HepG2 (cell line): ENCODE data around the gene TOB1. TPM values are rescaled to one million over a fixed set of nuclear protein-coding genes. Genes with fewer than 3 reads are reported as not detected.
A peak's percentile ranks its signal among the peaks of the same experiment; 100 is the strongest.

Experiments
- AHDC1 ChIP-seq: sonication (generic); formaldehyde crosslinking; IDR thresholded peaks from 2 replicates; pipeline ENCODE4 v1.5.1; 2020; ENCODE audit warnings: mild to moderate bottlenecking, missing genetic modification reagents, borderline replicate concordance
- ARID4A ChIP-seq: sonication (generic); formaldehyde crosslinking; IDR thresholded peaks from 2 replicates; pipeline ENCODE4 v1.5.0; 2020; ENCODE audit warnings: mild to moderate bottlenecking, missing genetic modification reagents, borderline replicate concordance
- DPF2 ChIP-seq: sonication (generic); formaldehyde crosslinking; IDR thresholded peaks from 2 replicates; pipeline ENCODE4 v1.4.0; 2020; ENCODE audit warnings: mild to moderate bottlenecking, low read depth, missing genetic modification reagents, borderline replicate concordance
- HMGXB4 ChIP-seq, 2 experiments: sonication (generic) in 1 of 2; formaldehyde crosslinking in 1 of 2; IDR thresholded peaks; 2 replicates each; pipeline versions ENCODE4 v1.4.0 to v1.6.1; 2018 to 2020; ENCODE audit warnings: missing genetic modification reagents in 2 of 2, borderline replicate concordance in 1 of 2, low read depth in 1 of 2, mild to moderate bottlenecking in 1 of 2, missing biosample characterization in 1 of 2
- KLF6 ChIP-seq: IDR thresholded peaks from 2 replicates; pipeline ENCODE4 v1.8.0; 2016; ENCODE audit warnings: missing biosample characterization, missing genetic modification reagents
- LBX2 ChIP-seq: sonication (generic); formaldehyde crosslinking; IDR thresholded peaks from 2 replicates; pipeline ENCODE4 v1.5.0; 2020; ENCODE audit warnings: missing genetic modification reagents, mild to moderate bottlenecking, borderline replicate concordance
- MXD4 ChIP-seq: IDR thresholded peaks from 2 replicates; pipeline ENCODE4 v1.6.1; 2016; ENCODE audit warnings: mild to moderate bottlenecking, missing biosample characterization, missing genetic modification reagents
- POGZ ChIP-seq: sonication (generic); formaldehyde crosslinking; IDR thresholded peaks from 2 replicates; pipeline ENCODE4 v1.4.0; 2020; ENCODE audit warnings: mild to moderate bottlenecking, missing genetic modification reagents
- SMYD3 ChIP-seq: sonication (generic); formaldehyde crosslinking; IDR thresholded peaks from 2 replicates; pipeline ENCODE4 v1.8.1; 2023; ENCODE audit warnings: mild to moderate bottlenecking, missing genetic modification reagents
- TFAP4 ChIP-seq: sonication (generic); IDR thresholded peaks from 2 replicates; pipeline ENCODE4 v1.6.1; 2016; ENCODE audit warnings: low read depth, borderline replicate concordance
- ZNF274 ChIP-seq: sonication (generic); formaldehyde crosslinking; IDR thresholded peaks from 2 replicates; pipeline ENCODE4 v1.5.1; 2020; ENCODE audit warnings: mild to moderate bottlenecking, missing genetic modification reagents
- ZNF331 ChIP-seq: sonication (generic); formaldehyde crosslinking; IDR thresholded peaks from 2 replicates; pipeline ENCODE4 v1.4.0; 2020; ENCODE audit warnings: missing genetic modification reagents
- ZNF619 ChIP-seq: sonication (generic); formaldehyde crosslinking; IDR thresholded peaks from 2 replicates; pipeline ENCODE4 v1.4.0; 2020; ENCODE audit warnings: mild to moderate bottlenecking, missing genetic modification reagents
- ZSCAN21 ChIP-seq: sonication (generic); formaldehyde crosslinking; IDR thresholded peaks from 2 replicates; pipeline ENCODE4 v1.8.0; 2022; ENCODE audit warnings: mild to moderate bottlenecking, missing genetic modification reagents, moderate library complexity, borderline replicate concordance
- polyA plus RNA-seq, 8 experiments: library from polyadenylated mRNA; depleted of rRNA in 3 of 8; stranded (reverse) in 7 of 8; unstranded in 1 of 8; fragments of >200 nt; fragmentation: Illumina TruSeq in 4 of 8; extraction: Trizol in 4 of 8; gene quantifications; 2 replicates each; pipeline versions ENCODE4 v1.2.1 to v1.2.3, GENCODE V29; 2011 to 2016; ENCODE audit warnings: low read depth in 4 of 8, missing spikeins in 1 of 8, mixed read lengths in 1 of 8; ENCODE audit not compliant: insufficient read depth in 1 of 8
- total RNA-seq, 5 experiments: library from RNA; depleted of rRNA; stranded (reverse); fragments of >200 nt; fragmentation: Illumina TruSeq; extraction: Trizol; gene quantifications; 2 replicates each; pipeline ENCODE4 v1.2.3, GENCODE V29; 2016; ENCODE audit warnings: low read depth in 1 of 5

The TOB1 gene
- total and polyA plus RNA-seq, 2 of the 13 experiments (the other 11 are each of a cell fraction or from before 2014, with no cell fraction given) = 21.9 to 57.7 TPM

- peak; percentile 48; the same call in 1 of the 2 replicates for TF ChIP-seq ARID4A (CRISPR knock-in tag)
- TF ChIP-seq ZSCAN21 = peak; percentile 43; the same call in 1 of the 2 replicates
- TF ChIP-seq LBX2 (CRISPR knock-in tag) = 0 out of 2 replicates have a peak, but pooled peaks have one; percentile 27
- 0 out of 2 replicates have a peak, but pooled peaks have one; percentile 72 for TF ChIP-seq DPF2 (CRISPR knock-in tag)
- peak; percentile 83 for TF ChIP-seq POGZ (CRISPR knock-in tag)
- no peak for TF ChIP-seq SMYD3 (CRISPR knock-in tag)
- 0 out of 2 replicates have a peak, but pooled peaks have one; percentile 22 for TF ChIP-seq ZNF619
- peak; percentile 88 for TF ChIP-seq ZNF274 (CRISPR knock-in tag)
- 0 out of 2 replicates have a peak, but pooled peaks have one; percentile 23 for TF ChIP-seq KLF6 (CRISPR knock-in tag)
- peak; percentile 66; the same call in 1 of the 2 replicates for TF ChIP-seq ZNF331 (CRISPR knock-in tag)
- TF ChIP-seq AHDC1 (CRISPR knock-in tag) = peak; percentile 52; the same call in 1 of the 2 replicates
- TF ChIP-seq TFAP4 = peak; percentile 41; the same call in 1 of the 2 replicates
- TF ChIP-seq MXD4 (CRISPR knock-in tag) = 0 out of 2 replicates have a peak, but pooled peaks have one; percentile 37
- TF ChIP-seq HMGXB4 (CRISPR knock-in tag; IDR thresholded peaks at IDR 0.05; ENCODE audit: borderline replicate concordance in 1 of 2, low read depth in 1 of 2) = peak; percentile 33 to 75; a peak in 2 of 4 replicates
Measured at GRCh38 chr17:50844117-50844700, 21.9 kb downstream of the TOB1 start (continued).
